Transverse colon (tissue), 4 donors: ENCODE measurements around the gene LSAMP.

Experiments
- CTCF ChIP-seq, 5 experiments: fragments of 200-600 bp in 3 of 5; fragments of 450-650 bp in 2 of 5; sonication (generic) in 3 of 5; IDR thresholded peaks; 1 replicate in 2 of 5; 2 replicates in 3 of 5; pipeline ENCODE4 v1.5.1; 2016 to 2017; ENCODE audit warnings: antibody characterized with exemption in 5 of 5, inconsistent platforms in 3 of 5, mild to moderate bottlenecking in 2 of 5, moderate library complexity in 1 of 5
- POLR2A ChIP-seq: fragments of 450-650 bp; IDR thresholded peaks from one replicate; pipeline ENCODE4 v1.6.1; 2016; ENCODE audit warnings: antibody characterized with exemption, mild to moderate bottlenecking, moderate library complexity
- POLR2AphosphoS5 ChIP-seq, 3 donors: sonication (generic); formaldehyde crosslinking; IDR thresholded peaks; one replicate each; pipeline ENCODE4 v1.6.1; 2016; ENCODE audit warnings: antibody characterized with exemption in 3 of 3

- TF ChIP-seq POLR2AphosphoS5 (IDR thresholded peaks at IDR 0.05) (no peak), POLR2A (no peak), CTCF (IDR thresholded peaks at IDR 0.05) (peak in 2 of 5 experiments; percentile 3 to 12)
These were observed 660.3 kb downstream of the LSAMP start for GRCh38 chr3:115784739-115785536.
